ENCODE results near the gene XRN2. TPM values are rescaled to one million over a fixed set of nuclear protein-coding genes. Genes with fewer than 3 reads are reported as not detected.
"Not testable (repeated sequence)": the region's sequence is repeated elsewhere in the genome, so short reads cannot be mapped to it uniquely, and the experiment has no call there.

Gene XRN2
- total RNA-seq, 1 donor from 2014 or later, result 71.1 TPM

GRCh38 chr20:21342656-21343345 lies 39.7 kb downstream of the XRN2 start:
- DNase-seq (ENCODE audit: low read depth in 2 of 2), result peak in 1 of 2 donors; percentile 55

- DNase-seq (ENCODE audit: low read depth in 2 of 2), result no peak
Observed at GRCh38 chr20:21344206-21344900, 41.2 kb downstream of the XRN2 start.

- no peak for DNase-seq (ENCODE audit: low read depth in 2 of 2)
Observed at GRCh38 chr20:21344961-21345360, 41.8 kb downstream of the XRN2 start.

GRCh38 chr20:21352703-21353102 lies 49.6 kb downstream of the XRN2 start:
- no peak for DNase-seq (ENCODE audit: low read depth in 2 of 2)

- DNase-seq (ENCODE audit: low read depth in 2 of 2), result no peak
Observed at GRCh38 chr20:21353236-21353635, 50.1 kb downstream of the XRN2 start.

GRCh38 chr20:21355981-21356380 lies 52.9 kb downstream of the XRN2 start:
- no peak for DNase-seq (ENCODE audit: low read depth in 2 of 2)

GRCh38 chr20:21356386-21356785 lies 53.3 kb downstream of the XRN2 start:
- no peak for DNase-seq (ENCODE audit: low read depth in 2 of 2)

- DNase-seq (ENCODE audit: low read depth in 2 of 2), result peak; percentile 39 to 50
Observed at GRCh38 chr20:21357844-21358243, 54.7 kb downstream of the XRN2 start.

GRCh38 chr20:21358737-21359136 lies 55.6 kb downstream of the XRN2 start:
- DNase-seq (ENCODE audit: low read depth in 2 of 2), result no peak

GRCh38 chr20:21360705-21361104 lies 57.6 kb downstream of the XRN2 start:
- DNase-seq (ENCODE audit: low read depth in 2 of 2), result no peak

GRCh38 chr20:21361266-21361665 lies 58.1 kb downstream of the XRN2 start:
- peak in 1 of 2 donors; percentile 65 for DNase-seq (ENCODE audit: low read depth in 2 of 2)

- DNase-seq (ENCODE audit: low read depth in 2 of 2), result no peak
Observed at GRCh38 chr20:21364413-21364812, 61.3 kb downstream of the XRN2 start.

- DNase-seq (ENCODE audit: low read depth in 2 of 2), result no peak
Observed at GRCh38 chr20:21365771-21366170, 62.6 kb downstream of the XRN2 start.

- DNase-seq (ENCODE audit: low read depth in 2 of 2), result not testable (repeated sequence)
Observed at GRCh38 chr20:21366273-21366672, 63.1 kb downstream of the XRN2 start.

GRCh38 chr20:21368791-21369190 lies 65.7 kb downstream of the XRN2 start:
- DNase-seq (ENCODE audit: low read depth in 2 of 2), result no peak

GRCh38 chr20:21371193-21371592 lies 68.1 kb downstream of the XRN2 start:
- no peak for DNase-seq (ENCODE audit: low read depth in 2 of 2)

GRCh38 chr20:21372016-21372415 lies 68.9 kb downstream of the XRN2 start:
- no peak for DNase-seq (ENCODE audit: low read depth in 2 of 2)

- no peak for DNase-seq (ENCODE audit: low read depth in 2 of 2)
Observed at GRCh38 chr20:21373436-21373835, 70.3 kb downstream of the XRN2 start.

- DNase-seq (ENCODE audit: low read depth in 2 of 2), result no peak
Observed at GRCh38 chr20:21376626-21377025, 73.5 kb downstream of the XRN2 start.

GRCh38 chr20:21377701-21378100 lies 74.6 kb downstream of the XRN2 start:
- no peak for DNase-seq (ENCODE audit: low read depth in 2 of 2)

GRCh38 chr20:21378259-21378658 lies 75.1 kb downstream of the XRN2 start:
- DNase-seq (ENCODE audit: low read depth in 2 of 2), result no peak

- DNase-seq (ENCODE audit: low read depth in 2 of 2), result no peak
Observed at GRCh38 chr20:21380711-21381110, 77.6 kb downstream of the XRN2 start.

GRCh38 chr20:21381619-21382018 lies 78.5 kb downstream of the XRN2 start:
- no peak for DNase-seq (ENCODE audit: low read depth in 2 of 2)

Measured in dermis microvascular lymphatic vessel endothelial cell (primary cell).